Measurements from ENCODE around the gene CHRNA4.
"Not testable (repeated sequence)": the region's sequence is repeated elsewhere in the genome, so short reads cannot be mapped to it uniquely, and the experiment has no call there.

CHRNA4 gene

DNA sequence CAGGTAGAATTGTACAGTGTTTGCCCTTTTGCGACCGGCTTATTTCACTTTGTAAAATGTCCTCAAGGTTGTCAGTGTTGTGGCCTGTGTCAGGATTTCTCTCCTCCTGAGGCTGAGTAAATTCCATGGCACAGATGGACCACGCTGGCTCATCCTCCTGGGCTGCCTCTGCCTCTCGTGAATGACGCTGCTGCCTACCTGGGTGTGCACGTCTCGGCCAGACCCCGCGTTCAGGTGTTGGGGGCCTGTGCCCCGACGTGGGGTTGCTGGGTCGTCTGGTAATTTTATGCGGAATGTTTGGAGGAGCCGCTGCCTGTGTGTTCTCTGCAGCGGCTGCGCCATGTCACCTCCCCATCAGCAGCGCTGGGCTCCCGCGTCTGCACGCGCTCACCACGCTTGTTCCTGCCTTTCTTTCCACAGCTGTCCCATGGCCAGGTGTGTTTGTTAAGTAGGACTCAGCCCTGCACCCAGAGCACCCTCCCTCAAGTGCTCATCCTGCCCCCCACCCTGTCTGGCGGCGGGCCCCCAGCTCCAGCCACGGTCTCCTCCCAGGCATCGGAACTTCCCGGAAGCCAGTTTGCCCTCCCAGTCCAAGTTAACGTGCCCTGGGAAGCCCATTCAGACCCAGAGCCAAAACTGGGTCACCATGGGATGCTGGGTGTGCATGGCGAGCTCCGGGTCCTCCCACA, 36.1 kb upstream of the CHRNA4 start:
- no peak for DNase-seq

DNA sequence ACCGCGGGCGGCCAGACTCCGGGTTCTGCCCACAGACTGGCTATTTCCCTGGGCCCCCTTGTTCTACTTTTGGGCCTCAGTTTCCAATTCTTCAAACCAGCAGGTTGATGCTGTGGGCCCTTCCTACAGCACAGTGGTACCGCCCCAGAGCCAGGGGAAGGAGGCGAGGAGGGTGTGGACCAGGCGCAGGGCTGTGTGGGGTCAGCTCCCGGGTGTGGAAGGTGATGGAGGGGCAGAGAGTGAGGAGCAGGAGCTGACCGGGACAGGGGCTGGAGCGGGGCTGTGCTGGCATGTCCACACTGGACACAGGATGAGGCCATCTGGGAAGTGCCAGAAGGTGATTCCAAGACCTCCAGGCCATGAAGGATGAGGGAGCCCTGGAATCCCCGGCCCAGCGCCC, 35.2 kb upstream of the CHRNA4 start:
- no peak for DNase-seq

GRCh38 chr20:63395723-63396122, 34.6 kb upstream of the CHRNA4 start:
- no peak for DNase-seq

GRCh38 chr20:63394920-63395455, 33.8 kb upstream of the CHRNA4 start:
- no peak for DNase-seq

- no peak for DNase-seq
Observed at GRCh38 chr20:63394069-63394919, 33.1 kb upstream of the CHRNA4 start.

GRCh38 chr20:63393566-63393965, 32.4 kb upstream of the CHRNA4 start:
- no peak for DNase-seq

- peak in 1 of 2 donors; percentile 11 for DNase-seq
Observed at GRCh38 chr20:63392465-63393365, 31.6 kb upstream of the CHRNA4 start.

- no peak for DNase-seq
Observed at GRCh38 chr20:63387917-63388316, 26.8 kb upstream of the CHRNA4 start.

DNA sequence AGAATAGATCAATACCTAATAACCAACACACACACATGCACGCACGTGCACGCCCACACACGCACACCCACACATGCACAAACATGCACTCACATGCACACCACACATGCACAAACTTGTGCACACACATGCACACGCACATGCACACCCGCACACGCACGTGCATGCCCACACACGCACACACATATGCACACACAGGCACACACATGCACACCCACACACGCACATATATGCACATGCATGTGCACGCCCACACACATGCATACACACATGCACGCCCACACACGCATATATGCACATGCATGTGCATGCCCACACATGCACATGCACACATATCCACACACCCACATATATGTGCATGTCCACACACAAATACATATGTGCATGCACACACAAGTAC, 26.2 kb upstream of the CHRNA4 start:
- DNase-seq: no peak

DNA sequence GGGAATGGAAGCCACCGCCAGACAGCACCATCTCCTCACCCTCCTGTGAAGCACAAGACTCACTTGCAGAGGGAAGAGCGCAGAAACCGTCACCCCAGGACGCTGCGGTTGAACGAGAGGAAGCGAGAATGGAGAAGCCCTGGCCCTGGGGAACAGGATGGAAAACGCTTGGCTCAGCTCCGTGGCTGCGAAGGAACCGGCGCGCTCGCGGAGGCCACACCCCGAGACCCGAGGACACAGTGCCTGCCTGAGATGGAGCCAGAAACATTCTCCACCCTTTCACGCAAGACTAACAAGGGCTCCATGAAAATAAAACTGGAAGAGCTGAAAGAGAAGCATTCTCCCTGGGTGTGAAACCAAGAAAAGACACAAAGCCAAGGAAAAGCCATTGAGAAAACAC, 25.3 kb upstream of the CHRNA4 start:
- no peak for DNase-seq

GRCh38 chr20:63385819-63386218, 24.7 kb upstream of the CHRNA4 start:
- DNase-seq: no peak

- no peak for DNase-seq
Observed at GRCh38 chr20:63384336-63384735, 23.2 kb upstream of the CHRNA4 start.

GRCh38 chr20:63383556-63383955, 22.4 kb upstream of the CHRNA4 start:
- no peak for DNase-seq

- DNase-seq: no peak
Observed at GRCh38 chr20:63382551-63383300, 21.6 kb upstream of the CHRNA4 start.

GRCh38 chr20:63381781-63382431, 20.8 kb upstream of the CHRNA4 start:
- DNase-seq: no peak

DNA sequence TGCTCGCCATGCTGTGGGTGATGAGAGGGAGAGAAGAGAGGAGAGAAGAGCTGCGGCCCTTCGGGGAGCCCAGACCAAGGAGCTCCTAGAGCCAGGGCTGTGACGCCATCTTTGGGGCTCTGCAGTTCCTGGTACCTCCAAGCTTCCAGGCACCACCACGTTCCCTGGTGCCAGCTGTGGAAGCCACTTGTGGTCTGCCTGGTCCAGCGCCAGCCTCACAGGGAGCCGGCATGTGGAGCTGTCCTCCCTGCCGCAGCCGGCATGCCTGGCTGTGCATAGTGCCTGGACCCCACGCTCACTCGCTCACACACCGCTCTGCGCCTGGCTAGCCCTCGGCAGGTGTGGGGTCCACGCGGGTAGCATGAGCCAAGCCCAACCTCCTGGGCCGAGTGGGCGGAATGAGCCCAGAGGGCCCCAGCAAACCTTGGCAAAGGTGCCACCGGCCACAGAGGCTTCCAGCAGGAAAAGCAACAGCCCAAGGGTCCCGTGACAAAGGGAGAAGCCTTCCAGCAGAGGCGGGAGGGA, 19.3 kb upstream of the CHRNA4 start:
- no peak for DNase-seq

DNA sequence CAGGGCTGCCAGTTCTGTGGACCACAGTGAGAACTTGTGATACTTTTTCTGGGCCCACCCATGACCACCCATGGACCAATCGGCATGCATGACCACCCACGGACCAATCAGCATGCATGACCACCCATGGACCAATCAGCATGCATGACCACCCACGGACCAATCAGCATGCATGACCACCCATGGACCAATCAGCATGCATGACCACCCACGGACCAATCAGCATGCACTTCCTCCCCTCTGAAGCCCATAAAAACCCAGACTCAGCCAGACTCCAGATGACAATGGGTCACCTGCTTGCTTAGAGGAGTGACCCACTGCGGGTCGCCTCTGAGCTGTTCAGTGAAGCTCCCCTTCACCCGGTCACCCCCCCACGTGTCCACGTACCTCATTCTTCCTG, 18.7 kb upstream of the CHRNA4 start:
- DNase-seq: not testable (repeated sequence)

- DNase-seq: no peak
Observed at GRCh38 chr20:63379296-63379695, 18.1 kb upstream of the CHRNA4 start.

DNA sequence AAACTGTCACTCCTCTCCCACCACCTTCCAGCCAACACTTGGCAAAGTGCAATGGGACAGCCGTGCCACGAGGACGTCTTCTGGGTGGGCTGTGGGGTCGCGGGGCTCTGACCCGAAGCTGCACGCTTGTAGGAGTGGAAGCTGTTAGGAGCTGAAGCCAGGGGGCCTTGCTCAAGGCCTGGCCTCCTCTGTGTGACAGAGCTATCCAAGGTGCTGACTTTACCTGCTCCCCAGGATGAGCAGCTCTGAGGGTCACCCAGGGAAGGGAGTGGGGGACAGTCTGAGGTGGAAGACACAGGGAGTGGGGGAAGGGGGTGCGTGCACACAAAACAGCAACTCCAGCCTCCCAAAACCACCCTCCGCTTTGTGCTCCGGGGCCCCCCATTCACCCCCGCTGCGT, 17.5 kb upstream of the CHRNA4 start:
- no peak for DNase-seq

DNA sequence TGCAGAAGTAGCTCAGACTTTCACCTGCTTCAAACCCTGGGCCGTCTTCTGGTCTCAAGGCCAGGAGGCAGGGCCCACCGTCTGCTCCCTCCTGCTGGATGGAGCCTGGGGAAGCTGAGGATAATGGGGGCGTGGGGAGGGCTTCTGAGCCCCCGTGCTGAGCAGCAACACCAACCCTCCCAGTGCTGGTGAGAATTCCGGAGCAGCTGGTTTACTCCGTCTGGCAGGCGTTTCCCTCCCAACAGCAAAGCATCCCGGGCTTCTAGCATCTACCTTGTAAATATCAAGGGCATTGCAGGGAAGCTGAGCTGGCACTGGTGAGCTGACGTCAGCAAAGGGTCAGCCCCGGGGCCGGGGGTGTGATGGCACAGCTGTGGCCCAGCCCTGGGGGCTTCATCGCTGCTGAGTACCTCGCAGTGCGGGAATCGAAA, 16.8 kb upstream of the CHRNA4 start:
- DNase-seq: no peak

DNA sequence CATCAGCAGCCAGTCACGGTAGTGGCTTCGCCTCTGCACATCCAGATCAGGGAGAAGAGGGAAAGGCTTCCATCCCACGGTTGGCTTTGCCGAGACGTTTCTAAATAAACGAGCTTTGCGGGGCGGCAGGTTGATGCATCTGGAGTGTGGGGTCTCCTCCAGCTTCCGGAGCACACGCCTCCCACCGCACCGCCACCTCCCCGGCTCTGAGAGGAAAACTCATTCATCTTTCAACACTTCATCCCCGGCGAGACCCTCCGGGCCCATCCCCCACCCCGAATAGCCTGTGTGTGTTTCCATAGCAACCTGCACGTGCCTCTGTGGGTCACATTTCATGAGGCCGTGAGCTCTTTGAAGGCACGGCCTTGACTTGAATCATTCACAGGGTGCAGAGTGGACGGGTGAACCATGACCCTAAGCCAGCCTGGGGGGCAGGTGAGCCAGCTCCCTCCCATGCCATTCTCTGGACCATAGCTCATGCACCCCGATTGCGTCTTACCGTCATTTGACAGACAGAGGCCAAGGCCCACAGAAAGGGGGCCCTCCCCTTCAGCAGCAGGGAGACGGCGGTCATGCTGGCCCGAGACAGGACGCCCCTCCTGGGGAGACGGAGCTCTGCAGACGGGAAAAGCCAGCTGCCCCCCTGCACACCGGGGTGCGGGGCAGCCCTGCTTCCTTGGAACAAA, 16.2 kb upstream of the CHRNA4 start:
- no peak for DNase-seq

Measured in inflammatory macrophage (primary cell).